Smooth muscle cell (in vitro differentiated cells): Measurements from ENCODE around the gene FAM228B. TPM values are rescaled to one million over a fixed set of nuclear protein-coding genes. Genes with fewer than 3 reads are reported as not detected.
"Not testable (repeated sequence)": the region's sequence is repeated elsewhere in the genome, so short reads cannot be mapped to it uniquely, and the experiment has no call there.

Source experiments
- DNase-seq: peaks from one replicate; lab custom pipeline; 2025; ENCODE audit not compliant: unreplicated experiment; lab: John Stamatoyannopoulos, UW
- H2AFZ ChIP-seq: fragments of 200-600 bp; sonication (generic); 2 replicates; pipeline ENCODE4 v1.6.0; 2016; ENCODE audit warnings: antibody characterized with exemption, low read depth, mild to moderate bottlenecking
- H3F3A ChIP-seq: fragments of 200-600 bp; sonication (generic); 2 replicates; pipeline ENCODE4 v1.6.0; 2017; ENCODE audit warnings: antibody characterized with exemption, low read depth
- H3K27ac ChIP-seq: fragments of 200-600 bp; sonication (generic); 2 replicates; pipeline ENCODE4 v1.5.1; 2016; ENCODE audit warnings: low read depth, mild to moderate bottlenecking
- H3K27me3 ChIP-seq: fragments of 200-600 bp; sonication (generic); 2 replicates; pipeline ENCODE4 v1.6.1; 2016; ENCODE audit warnings: low read depth, mild to moderate bottlenecking
- H3K36me3 ChIP-seq: fragments of 200-600 bp; sonication (generic); 2 replicates; pipeline ENCODE4 v1.5.1; 2016; ENCODE audit warnings: low read depth
- H3K4me1 ChIP-seq: fragments of 200-600 bp; sonication (generic); 2 replicates; pipeline ENCODE4 v1.5.1; 2016; ENCODE audit warnings: low read depth
- H3K4me2 ChIP-seq: fragments of 200-600 bp; sonication (generic); 2 replicates; pipeline ENCODE4 v1.6.0; 2016; ENCODE audit warnings: mild to moderate bottlenecking
- H3K4me3 ChIP-seq: fragments of 200-600 bp; sonication (generic); 2 replicates; pipeline ENCODE4 v1.5.1; 2016; ENCODE audit warnings: mild to moderate bottlenecking
- H3K79me2 ChIP-seq: fragments of 200-600 bp; sonication (generic); 2 replicates; pipeline ENCODE4 v1.6.0; 2016; ENCODE audit warnings: low read depth, mild to moderate bottlenecking
- H3K9ac ChIP-seq: fragments of 200-600 bp; sonication (generic); 2 replicates; pipeline ENCODE4 v1.6.0; 2016; ENCODE audit warnings: low read depth
- H3K9me3 ChIP-seq: fragments of 200-600 bp; sonication (generic); replicated peaks from 2 replicates; pipeline ENCODE4 v1.5.1; 2016; ENCODE audit warnings: low read depth
- H4K20me1 ChIP-seq: fragments of 200-600 bp; sonication (generic); 2 replicates; pipeline ENCODE4 v1.6.0; 2016; ENCODE audit warnings: low read depth
- WGBS: methylation state at CpG from one replicate; pipeline ENCODE4 v1.1.7; 2016; ENCODE audit warnings: low lambda C conversion rate; 5-methylcytosine and 5-hydroxymethylcytosine counted together
- polyA plus RNA-seq: library from polyadenylated mRNA; unstranded; fragments of >200 nt; fragmentation: Nextera tagmentation; extraction: Ambion mirVana; gene quantifications from 2 replicates; pipeline ENCODE4 v1.2.1, GENCODE V29; 2016
- total RNA-seq: library from RNA; depleted of rRNA; stranded (reverse); fragments of >200 nt; gene quantifications from 2 replicates; pipeline ENCODE4 v1.2.3, GENCODE V29; 2014
- TF ChIP-seq, protein P1 (sequence below): fragments of 200-600 bp; sonication (generic); IDR thresholded peaks from 2 replicates; pipeline ENCODE4 v1.5.1; 2017; ENCODE audit warnings: borderline replicate concordance, mild to moderate bottlenecking, antibody characterized with exemption; ENCODE audit not compliant: insufficient read depth, poor library complexity, severe bottlenecking

FAM228B gene
- total and polyA plus RNA-seq, 2 experiments from 2014 or later: 7.0 to 18.1 TPM

DNA sequence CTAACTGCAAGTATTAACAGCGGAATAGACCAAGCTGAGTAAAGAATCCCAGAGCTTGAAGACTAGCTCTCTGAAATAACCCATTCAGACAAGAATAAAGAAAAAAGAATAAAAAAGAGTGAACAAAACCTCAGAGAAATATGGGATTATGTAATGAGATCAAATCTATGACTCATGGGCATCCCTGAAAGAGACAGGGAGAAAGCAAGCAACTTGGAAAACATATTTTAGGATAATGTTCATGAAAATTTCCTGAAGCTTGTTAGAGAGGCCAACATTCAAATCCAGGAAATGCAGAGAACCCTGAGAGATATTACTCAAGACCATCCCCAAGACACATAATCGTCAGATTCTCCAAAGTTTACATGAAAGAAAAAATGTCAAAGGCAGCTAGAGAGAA is 17.5 kb upstream of the FAM228B start:
- Histone ChIP-seq H3K4me1 (no peaks in the 10 kb centered on the region), H3K9me3 (no peaks in the 10 kb centered on the region), H3K4me2 (no peak overlapping the region), H4K20me1 (no peaks in the 10 kb centered on the region), H3K4me3 (no peak overlapping the region), H3K36me3 (no peaks in the 10 kb centered on the region), H3K9ac (no peak overlapping the region), H3K27me3 (no peaks in the 10 kb centered on the region), H2AFZ (no peak overlapping the region), H3F3A (peaks cover 11% of the 10 kb centered on the region), H3K27ac (no peak overlapping the region), H3K79me2 (no peaks in the 10 kb centered on the region)
- no peak for DNase-seq
- 49% methylated on average over 2 of the region's 2 CpGs for WGBS
- TF ChIP-seq, protein P1, sequence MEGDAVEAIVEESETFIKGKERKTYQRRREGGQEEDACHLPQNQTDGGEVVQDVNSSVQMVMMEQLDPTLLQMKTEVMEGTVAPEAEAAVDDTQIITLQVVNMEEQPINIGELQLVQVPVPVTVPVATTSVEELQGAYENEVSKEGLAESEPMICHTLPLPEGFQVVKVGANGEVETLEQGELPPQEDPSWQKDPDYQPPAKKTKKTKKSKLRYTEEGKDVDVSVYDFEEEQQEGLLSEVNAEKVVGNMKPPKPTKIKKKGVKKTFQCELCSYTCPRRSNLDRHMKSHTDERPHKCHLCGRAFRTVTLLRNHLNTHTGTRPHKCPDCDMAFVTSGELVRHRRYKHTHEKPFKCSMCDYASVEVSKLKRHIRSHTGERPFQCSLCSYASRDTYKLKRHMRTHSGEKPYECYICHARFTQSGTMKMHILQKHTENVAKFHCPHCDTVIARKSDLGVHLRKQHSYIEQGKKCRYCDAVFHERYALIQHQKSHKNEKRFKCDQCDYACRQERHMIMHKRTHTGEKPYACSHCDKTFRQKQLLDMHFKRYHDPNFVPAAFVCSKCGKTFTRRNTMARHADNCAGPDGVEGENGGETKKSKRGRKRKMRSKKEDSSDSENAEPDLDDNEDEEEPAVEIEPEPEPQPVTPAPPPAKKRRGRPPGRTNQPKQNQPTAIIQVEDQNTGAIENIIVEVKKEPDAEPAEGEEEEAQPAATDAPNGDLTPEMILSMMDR: no peak

DNA sequence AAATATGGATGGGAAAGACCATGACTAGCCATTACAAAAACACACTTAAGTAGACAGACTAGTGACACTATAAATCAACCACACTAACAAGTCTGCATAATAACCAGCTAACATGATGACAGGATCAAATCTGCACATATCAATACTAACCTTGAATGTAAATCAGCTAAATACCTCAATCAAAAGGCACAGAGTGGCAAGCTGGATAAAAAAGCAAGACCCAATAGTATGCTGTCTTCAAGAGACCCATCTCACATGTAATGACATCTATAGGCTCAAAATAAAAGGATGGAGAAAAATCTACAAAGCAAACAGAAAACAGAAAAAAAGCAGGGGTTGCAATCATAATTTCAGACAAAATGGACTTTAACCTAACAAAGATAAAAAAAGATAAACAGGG is 16.5 kb upstream of the FAM228B start:
- no peak overlapping the region for H3K4me3 ChIP-seq
- no peaks in the 10 kb centered on the region for H3K27me3 ChIP-seq
- no peaks in the 10 kb centered on the region for H3K79me2 ChIP-seq
- peaks cover 12% of the 10 kb centered on the region for H3F3A ChIP-seq
- TF ChIP-seq, protein P1: no peak
- H4K20me1 ChIP-seq: no peaks in the 10 kb centered on the region
- H3K27ac ChIP-seq: no peak overlapping the region
- no peak overlapping the region for H3K4me2 ChIP-seq
- no peaks in the 10 kb centered on the region for H3K4me1 ChIP-seq
- H3K9me3 ChIP-seq: no peaks in the 10 kb centered on the region
- H3K36me3 ChIP-seq: no peaks in the 10 kb centered on the region
- no peak for DNase-seq
- H2AFZ ChIP-seq: no peak overlapping the region
- H3K9ac ChIP-seq: no peak overlapping the region

DNA sequence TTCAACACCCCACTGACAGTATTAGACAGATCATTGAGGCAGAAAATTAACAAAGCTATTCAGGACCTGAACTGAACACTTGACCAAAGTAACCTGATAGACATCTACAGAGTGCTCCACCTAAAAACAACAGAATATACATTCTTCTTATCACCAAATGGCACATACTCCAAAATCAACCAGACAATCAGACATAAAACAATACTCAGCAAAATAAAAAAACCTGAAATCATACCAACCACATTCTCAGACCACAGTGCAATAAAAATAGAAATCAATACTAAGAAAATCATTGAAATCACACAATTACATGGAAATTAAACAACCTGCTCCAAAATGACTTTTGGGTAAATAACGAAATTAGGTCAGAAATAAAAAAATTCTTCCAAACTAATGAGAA is 15.9 kb upstream of the FAM228B start:
- no peak for DNase-seq
- Histone ChIP-seq H3K4me2 (no peak overlapping the region), H4K20me1 (no peaks in the 10 kb centered on the region), H3K79me2 (no peaks in the 10 kb centered on the region), H3K36me3 (no peaks in the 10 kb centered on the region), H3K9ac (no peak overlapping the region), H2AFZ (no peak overlapping the region), H3K4me3 (no peak overlapping the region), H3K4me1 (no peaks in the 10 kb centered on the region), H3F3A (peaks cover 12% of the 10 kb centered on the region), H3K27ac (no peak overlapping the region), H3K27me3 (no peaks in the 10 kb centered on the region), H3K9me3 (no peaks in the 10 kb centered on the region)
- 95% methylated on average over 1 of the region's 1 CpG for WGBS
- TF ChIP-seq, protein P1: no peak

- not testable (repeated sequence) for DNase-seq, H3K79me2 ChIP-seq, H3K4me2 ChIP-seq, H3K9ac ChIP-seq, H3K27me3 ChIP-seq, H3K4me1 ChIP-seq, H2AFZ ChIP-seq, H3K9me3 ChIP-seq, H4K20me1 ChIP-seq, H3K27ac ChIP-seq, H3K36me3 ChIP-seq, H3K4me3 ChIP-seq
- 97% methylated on average over 1 of the region's 1 CpG for WGBS
- H3F3A ChIP-seq: peaks cover 12% of the 10 kb centered on the region
Measured at GRCh38 chr2:24109431-24109830, 13.8 kb upstream of the FAM228B start.
